ENCODE data around the gene CNTNAP4. TPM values are rescaled to one million over a fixed set of nuclear protein-coding genes. Genes with fewer than 3 reads are reported as not detected.

CNTNAP4 gene
- total and polyA plus RNA-seq, 10 of the 15 experiments (the other 5 are each of a cell fraction or from before 2014, with no cell fraction given), result 0.45 to 1.9 (median 0.90) TPM

GRCh38 chr16:76329106-76329505 lies 51.9 kb downstream of the CNTNAP4 start (continued):
- no peak for TF ChIP-seq GABPA (IDR thresholded peaks at IDR 0.05; ENCODE audit: low read depth)
- TF ChIP-seq ZBED1 (IDR thresholded peaks at IDR 0.05; ENCODE audit: borderline replicate concordance), result no peak
- no peak for TF ChIP-seq ZZZ3 (IDR thresholded peaks at IDR 0.05; ENCODE audit: control insufficient read depth, insufficient read length, low read depth)
- TF ChIP-seq SMC3 (IDR thresholded peaks at IDR 0.05; ENCODE audit: borderline replicate concordance, low read length), result no peak

GRCh38 chr16:76335180-76335974 lies 58.2 kb downstream of the CNTNAP4 start:
- SMC1A ChIA-PET (ENCODE audit: uncharacterized antibody, unreplicated experiment), result interaction anchor here (0.6 kb wide), 1 partner anchor 27 kb away, joined by 4 read pairs; no protein-coding TSS in a partner anchor
- POLR2A ChIA-PET, result no interaction called here
- in situ Hi-C loops (cut with MboI), result no loop called here
- Histone ChIP-seq H2AFZ (ENCODE audit: control insufficient read depth, low read depth, low read length) (no peak overlapping the region), H4K20me1 (ENCODE audit: control insufficient read depth, insufficient read depth) (no peaks in the 10 kb centered on the region), H3K4me3 (no peak overlapping the region), H3K36me3 (ENCODE audit: control insufficient read depth in 2 of 2, insufficient read depth in 2 of 2, low read length in 1 of 2) (no peaks in the 10 kb centered on the region), H3K9ac (ENCODE audit: control insufficient read depth, insufficient read depth, low read length) (no peak overlapping the region), H3K27ac (ENCODE audit: control insufficient read depth, insufficient read depth) (no peak overlapping the region), H3K4me2 (ENCODE audit: control insufficient read depth, insufficient read depth) (no peak overlapping the region), H3K9me3 (replicated peaks; ENCODE audit: control insufficient read depth, insufficient read depth, low read length) (no peaks in the 10 kb centered on the region), H3K4me1 (ENCODE audit: control insufficient read depth, insufficient read depth, low read length) (no peaks in the 10 kb centered on the region), H3K79me2 (ENCODE audit: control insufficient read depth, insufficient read depth, low read length) (no peaks in the 10 kb centered on the region), H3K27me3 (replicated peaks in 1 of 2; ENCODE audit: control insufficient read depth in 2 of 2, insufficient read depth in 2 of 2, low read length in 1 of 2) (no peaks in the 10 kb centered on the region)
- 0% methylated on average over 3 of the region's 3 CpGs for WGBS (ENCODE audit: insufficient coverage, insufficient replicate concordance, low lambda C conversion rate, missing lambda C conversion rate)
- ATAC-seq (no peak), FAIRE-seq (no peak), DNase-seq (ENCODE audit: low read depth, low spot score) (no peak)
- intact Hi-C loops (cut with micrococcal nuclease; ENCODE audit: unreplicated experiment), result no loop called here
- CTCF ChIA-PET, result interaction anchor here (1.0 to 1.1 kb wide), 2 partner anchors 12 to 48 kb away, joined by 3 to 4 read pairs; no protein-coding TSS in a partner anchor
- BruUV-seq (replicated peaks), result no TSS peak
- RAD21 ChIA-PET (ENCODE audit: unreplicated experiment), result no interaction called here
- TF ChIP-seq NFXL1 (IDR thresholded peaks at IDR 0.05; ENCODE audit: borderline replicate concordance), result no peak
- TF ChIP-seq RBBP5 (conservative IDR thresholded peaks at IDR 0.05), result no peak
- TF ChIP-seq HDAC2 (IDR thresholded peaks at IDR 0.05), result no peak
- TF ChIP-seq PBX3 (IDR thresholded peaks at IDR 0.05; ENCODE audit: insufficient replicate concordance, low read depth, low read length), result no peak
- TF ChIP-seq RELB (IDR thresholded peaks at IDR 0.05; ENCODE audit: low read depth), result no peak
- TF ChIP-seq ZBTB4 (CRISPR knock-in tag; IDR thresholded peaks at IDR 0.05), result no peak
- TF ChIP-seq CBX5 (IDR thresholded peaks at IDR 0.05; ENCODE audit: low read depth), result no peak
- TF ChIP-seq MXI1 (IDR thresholded peaks at IDR 0.05; ENCODE audit: low read depth, low read length), result no peak
- no peak for TF ChIP-seq ZBTB33 (IDR thresholded peaks at IDR 0.05)
- no peak for TF ChIP-seq LARP7 (IDR thresholded peaks at IDR 0.05)
- no peak for TF ChIP-seq CREB1 (IDR thresholded peaks at IDR 0.05; ENCODE audit: low read depth)

All from GM12878 (cell line).